Nucleus accumbens (tissue), 56 donors: Measurements from ENCODE around the gene DUSP7.
"Not testable (repeated sequence)": the region's sequence is repeated elsewhere in the genome, so short reads cannot be mapped to it uniquely, and the experiment has no call there.

Source experiments
- DNase-seq, 56 donors: peaks; one replicate each; lab custom pipeline; 2025; lab: John Stamatoyannopoulos, UW

Gene DUSP7

DNA sequence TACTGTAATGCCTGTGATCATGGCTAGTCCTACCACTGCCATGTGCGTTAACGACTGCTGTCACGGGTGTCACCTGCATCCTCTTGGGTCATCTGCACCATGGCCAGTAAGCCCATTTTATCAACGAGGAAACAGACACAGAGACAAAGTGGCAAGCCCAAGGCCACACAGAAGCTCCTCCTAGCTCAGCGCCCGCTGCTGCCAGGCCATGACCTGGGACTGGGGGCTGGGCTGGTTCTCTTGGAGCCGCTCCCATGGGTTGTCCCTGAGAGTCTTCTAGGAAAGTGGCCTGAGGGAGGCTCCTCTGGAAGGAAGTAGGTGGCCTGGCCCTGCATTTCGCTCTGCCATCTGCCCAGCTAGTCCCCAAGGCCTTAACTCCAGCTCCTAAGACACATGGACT, 4.9 kb downstream of the DUSP7 start:
- no peak for DNase-seq

GRCh38 chr3:52050571-52050970, 5.8 kb downstream of the DUSP7 start:
- DNase-seq: no peak

DNA sequence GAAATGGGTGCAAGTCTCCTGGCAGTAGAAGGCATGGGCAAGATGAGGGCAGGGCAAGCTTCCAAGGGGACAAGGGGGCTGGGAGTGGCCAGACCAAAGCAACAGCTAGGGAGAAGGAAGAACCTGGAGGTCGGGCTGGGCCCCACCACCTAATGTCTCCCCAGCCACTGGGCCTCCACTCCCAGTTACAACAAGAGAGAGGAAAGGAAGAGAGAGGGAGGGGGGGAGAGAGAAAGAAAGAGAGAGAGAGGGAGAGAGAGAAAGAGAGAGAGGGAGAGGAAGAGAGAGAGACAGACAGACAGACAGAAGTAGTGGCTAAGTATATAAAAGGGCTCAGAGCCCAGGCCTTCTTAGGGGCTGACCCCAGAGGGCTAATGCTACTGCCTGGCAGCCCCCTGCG, 6.9 kb downstream of the DUSP7 start:
- DNase-seq: no peak

GRCh38 chr3:52047295-52047960, 8.9 kb downstream of the DUSP7 start:
- DNase-seq: peak in 54 of 56 donors; percentile 50 to 97 (median 90)

- DNase-seq: peak in 4 of 56 donors; percentile 61 to 87 (median 70)
These were observed 9.5 kb downstream of the DUSP7 start for GRCh38 chr3:52046902-52047239.

GRCh38 chr3:52046186-52046901, 10.0 kb downstream of the DUSP7 start:
- peak in 36 of 56 donors; percentile 35 to 87 (median 58) for DNase-seq

DNA sequence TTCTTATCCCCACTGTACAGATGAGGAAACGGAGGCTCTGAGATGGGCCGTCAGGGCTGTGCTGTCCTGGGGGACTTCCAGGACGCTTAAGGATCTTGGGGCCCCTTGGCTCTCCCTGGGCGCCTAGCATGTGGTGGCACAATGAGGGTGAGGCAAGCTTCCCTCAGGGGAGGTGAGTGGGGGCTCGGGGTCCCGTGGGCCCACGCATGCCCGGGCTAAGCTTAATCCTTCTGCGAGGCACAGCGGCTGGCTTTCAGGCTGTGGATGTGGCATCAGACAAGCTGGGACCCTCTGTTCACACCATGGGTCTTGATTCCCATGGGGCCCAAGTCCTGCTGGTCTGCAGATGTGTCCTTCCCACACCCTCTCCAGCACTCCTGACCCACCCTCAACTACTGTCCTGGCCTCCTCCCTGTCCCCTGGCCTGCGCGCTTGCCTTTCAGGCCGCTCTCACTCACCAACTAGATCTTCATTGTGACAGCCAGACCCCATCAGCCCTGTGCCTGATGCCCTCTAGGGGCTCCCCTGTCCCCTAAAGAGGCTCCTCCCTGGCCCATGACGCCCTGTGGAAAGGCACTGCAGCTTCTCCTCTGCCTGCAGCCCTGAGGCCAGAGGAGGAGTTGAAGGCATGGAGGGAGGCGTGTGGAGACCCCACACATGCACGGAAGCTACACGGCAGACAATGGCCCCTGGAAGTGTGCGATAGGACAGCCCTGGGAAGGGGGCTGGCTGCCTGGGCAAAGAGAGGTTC, 11.3 kb downstream of the DUSP7 start:
- DNase-seq: peak in 2 of 56 donors; percentile 20 to 28

GRCh38 chr3:52043750-52044149, 12.6 kb downstream of the DUSP7 start:
- no peak for DNase-seq

DNA sequence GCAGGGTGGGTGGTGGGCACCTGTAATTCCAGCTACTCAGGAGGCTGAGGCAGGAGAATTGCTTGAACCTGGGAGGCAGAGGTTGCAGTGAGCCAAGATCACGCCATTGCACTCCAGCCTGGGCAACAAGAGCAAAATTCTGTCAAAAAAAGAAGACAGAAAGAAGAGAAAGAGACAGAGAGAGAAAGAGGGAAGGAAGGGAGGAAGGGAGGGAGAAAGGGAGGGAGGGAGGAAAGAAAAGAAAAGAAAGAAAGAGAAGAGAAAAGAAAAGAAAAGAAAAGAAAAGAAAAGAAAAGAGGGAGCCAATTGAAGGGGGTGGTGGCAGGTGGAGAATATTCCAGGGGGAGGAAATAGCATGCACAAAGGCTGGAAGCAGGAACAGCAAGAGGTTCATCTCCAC, 13.3 kb downstream of the DUSP7 start:
- not testable (repeated sequence) for DNase-seq

- peak in 51 of 56 donors; percentile 37 to 89 (median 71) for DNase-seq
These were observed 15.1 kb downstream of the DUSP7 start for GRCh38 chr3:52041118-52041731.

- peak in 10 of 56 donors; percentile 20 to 62 (median 50) for DNase-seq
These were observed 15.8 kb downstream of the DUSP7 start for GRCh38 chr3:52040600-52040999.

GRCh38 chr3:52039846-52040245, 16.5 kb downstream of the DUSP7 start:
- peak; percentile 57 to 99 (median 96) for DNase-seq

DNA sequence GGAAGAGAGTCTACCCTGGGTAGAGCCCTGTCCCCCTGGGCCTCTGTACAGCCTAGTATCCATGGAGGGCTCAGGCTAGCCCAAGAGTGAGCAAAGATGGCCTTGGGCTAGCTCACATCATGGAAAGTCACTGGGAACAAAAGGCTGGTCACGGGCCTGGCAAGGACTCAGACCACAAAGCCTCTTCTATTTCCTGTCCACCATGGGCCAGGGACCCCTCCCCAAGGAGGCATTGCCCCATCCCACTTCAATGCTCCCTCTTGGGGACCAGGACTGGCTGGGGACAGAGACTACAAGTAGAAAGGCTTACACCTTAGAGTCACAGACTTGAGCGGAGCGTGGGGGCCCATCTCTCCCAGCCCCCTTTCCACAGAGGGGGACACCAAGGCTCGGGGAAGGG, 16.9 kb downstream of the DUSP7 start:
- DNase-seq: peak in 18 of 56 donors; percentile 25 to 93 (median 68)

GRCh38 chr3:52038227-52038626, 18.1 kb downstream of the DUSP7 start:
- DNase-seq: peak in 2 of 56 donors; percentile 31 to 50

- no peak for DNase-seq
These were observed 19.1 kb downstream of the DUSP7 start for GRCh38 chr3:52037291-52037690.

GRCh38 chr3:52036829-52037228, 19.5 kb downstream of the DUSP7 start:
- DNase-seq: no peak

DNA sequence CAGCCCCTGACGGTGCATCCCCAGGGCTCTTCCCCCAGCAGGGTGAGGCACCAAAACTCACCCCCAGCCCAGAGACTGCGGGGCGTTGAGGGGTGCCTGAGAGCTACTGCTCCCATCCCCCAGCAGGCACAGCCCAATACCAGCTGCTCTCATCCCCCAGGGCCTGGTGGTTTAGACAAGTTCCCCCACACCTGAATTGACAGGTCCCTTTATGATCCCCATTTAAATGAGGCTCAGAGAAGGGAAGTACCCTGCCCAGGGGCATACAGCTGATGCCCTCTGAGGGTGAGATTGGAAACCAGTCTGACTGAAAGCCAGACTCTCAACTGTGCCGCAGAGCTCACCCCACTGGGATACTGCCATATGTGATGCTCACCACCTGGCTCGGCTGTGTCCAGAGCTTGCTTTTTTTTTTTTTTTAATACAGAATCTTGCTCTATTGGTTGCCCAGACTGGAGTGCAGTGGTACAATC, 20.1 kb downstream of the DUSP7 start:
- no peak for DNase-seq

DNA sequence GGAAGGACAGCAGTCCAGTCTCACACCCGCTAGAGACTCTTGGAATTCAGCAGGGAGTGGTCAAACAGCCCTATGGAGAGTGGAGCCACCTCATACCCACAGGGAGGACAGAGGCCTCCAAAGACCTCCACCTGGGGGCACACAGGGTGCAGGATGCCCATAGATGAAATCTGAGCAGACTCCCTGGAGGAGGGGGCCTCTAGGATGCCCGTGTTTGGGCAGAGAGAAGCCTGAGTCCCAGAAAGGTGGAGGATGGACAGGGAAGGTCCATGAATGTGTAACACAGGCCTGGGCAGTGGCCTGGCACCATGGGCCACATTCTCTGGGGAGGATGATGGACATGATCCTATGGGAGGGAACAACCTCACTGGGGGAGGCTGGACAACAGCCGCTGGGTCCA, 21.7 kb downstream of the DUSP7 start:
- no peak for DNase-seq

GRCh38 chr3:52034212-52034611, 22.2 kb downstream of the DUSP7 start:
- DNase-seq: no peak

DNA sequence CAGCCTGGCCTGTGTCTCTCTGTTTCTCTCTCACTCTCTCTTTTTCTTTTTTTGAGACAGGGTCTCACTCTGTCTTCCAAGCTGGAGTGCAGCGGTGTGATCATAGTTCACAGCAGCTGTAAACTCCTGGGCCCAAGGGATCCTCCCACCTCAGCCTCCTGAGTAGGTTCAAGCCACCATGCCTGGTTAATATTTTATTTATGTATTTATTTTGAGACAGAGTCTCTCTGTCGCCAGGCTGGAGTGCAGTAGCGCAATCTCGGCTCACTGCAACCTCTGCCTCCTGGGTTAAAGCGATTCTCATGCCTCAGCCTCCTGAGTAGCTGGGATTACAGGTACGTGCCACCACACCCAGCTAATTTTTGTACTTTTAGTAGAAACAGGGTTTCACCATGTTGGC, 22.6 kb downstream of the DUSP7 start:
- DNase-seq: not testable (repeated sequence)
